HEK293T (cell line): ENCODE results near the gene PPARA.

Source experiments
- BHLHE40 ChIP-seq: fragments of 450-650 bp; IDR thresholded peaks from 2 replicates; pipeline ENCODE4 v1.6.1; 2016; ENCODE audit warnings: mild to moderate bottlenecking, moderate library complexity, borderline replicate concordance
- ELF4 ChIP-seq: fragments of 450-650 bp; IDR thresholded peaks from 2 replicates; pipeline ENCODE4 v1.6.1; 2017; ENCODE audit warnings: antibody characterized with exemption
- TARDBP ChIP-seq: fragments of 450-650 bp; IDR thresholded peaks from 2 replicates; pipeline ENCODE4 v1.6.1; 2016

DNA sequence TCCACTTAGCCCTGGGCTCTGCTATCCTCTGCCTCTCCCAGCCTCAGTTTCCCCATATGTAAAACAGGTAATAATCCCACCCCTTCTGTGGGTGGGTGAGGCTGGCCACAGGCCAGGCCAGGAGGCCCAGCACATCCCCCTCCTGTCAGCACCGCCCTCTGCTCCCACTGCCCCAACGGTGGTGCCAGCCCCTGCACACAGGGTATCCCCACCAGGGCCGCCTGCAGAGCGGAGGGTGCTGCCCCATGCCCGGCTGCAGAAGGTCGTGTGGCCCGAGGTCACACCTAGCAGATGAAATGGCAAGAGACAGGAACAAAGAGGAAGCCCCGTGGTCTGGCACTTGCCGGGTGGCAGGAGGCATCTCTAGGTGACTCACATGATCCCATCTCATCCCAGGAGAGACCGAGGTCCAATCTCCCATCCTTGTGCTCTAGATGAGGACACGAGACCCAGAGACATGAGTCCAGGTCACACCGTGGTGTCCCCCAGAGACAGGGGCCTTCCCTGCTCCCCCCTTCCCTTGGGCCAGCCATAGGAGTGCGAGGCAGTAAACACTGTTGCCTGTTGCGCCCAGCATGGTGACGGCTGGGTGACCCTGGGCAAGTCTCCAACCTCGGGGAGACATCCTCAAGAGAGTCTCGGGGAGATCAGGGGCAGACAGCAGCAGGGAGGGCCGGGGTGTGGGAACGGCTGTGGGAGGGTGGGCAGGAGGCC is 27.2 kb upstream of the PPARA start:
- TF ChIP-seq ELF4 (no peak), BHLHE40 (no peak), TARDBP (no peak)
